Glomerular visceral epithelial cell (primary cell): ENCODE measurements around the gene HIPK1.
"Not testable (repeated sequence)": the region's sequence is repeated elsewhere in the genome, so short reads cannot be mapped to it uniquely, and the experiment has no call there.

ENCODE experiments used
- DNase-seq: peaks from one replicate; pipeline ENCODE4 v3.0.0-alpha.2; 2016; ENCODE audit errors: extremely low spot score

The HIPK1 gene

DNA sequence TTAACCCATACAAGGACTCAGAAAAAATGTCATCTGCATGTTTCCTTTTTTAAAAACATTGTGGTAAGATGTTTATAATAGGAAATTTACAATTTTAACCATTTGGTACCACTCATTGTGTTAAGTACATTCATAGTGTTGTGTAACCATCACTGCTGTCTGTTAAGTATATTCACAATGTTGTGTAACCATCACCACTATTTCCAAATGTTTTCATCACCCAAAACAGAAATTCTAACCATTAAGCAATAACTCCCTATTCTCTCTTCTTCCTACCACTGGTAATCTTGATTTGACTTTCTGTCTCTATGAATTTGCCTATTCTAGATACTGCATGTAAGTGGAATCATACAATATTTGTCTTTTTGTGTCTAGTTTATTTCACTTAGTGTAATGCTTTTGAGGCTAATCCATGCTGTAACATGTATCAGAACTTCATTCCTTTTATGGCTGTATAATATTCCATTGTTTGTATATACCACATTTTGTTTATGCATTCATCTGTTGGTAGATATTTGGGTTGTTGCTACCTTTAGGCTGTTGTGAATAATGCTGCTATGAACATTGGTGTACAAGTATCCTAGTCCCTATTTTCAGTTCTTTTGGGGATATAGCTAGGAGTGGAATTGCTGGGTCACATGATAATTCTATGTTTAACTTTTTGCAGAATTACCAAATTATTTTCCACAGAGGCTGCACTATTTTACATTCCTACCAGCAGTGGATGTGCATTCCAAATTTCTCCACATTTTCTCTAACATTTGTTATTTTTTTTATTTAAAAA lies 14.1 kb downstream of the HIPK1 start:
- no peak for DNase-seq

DNA sequence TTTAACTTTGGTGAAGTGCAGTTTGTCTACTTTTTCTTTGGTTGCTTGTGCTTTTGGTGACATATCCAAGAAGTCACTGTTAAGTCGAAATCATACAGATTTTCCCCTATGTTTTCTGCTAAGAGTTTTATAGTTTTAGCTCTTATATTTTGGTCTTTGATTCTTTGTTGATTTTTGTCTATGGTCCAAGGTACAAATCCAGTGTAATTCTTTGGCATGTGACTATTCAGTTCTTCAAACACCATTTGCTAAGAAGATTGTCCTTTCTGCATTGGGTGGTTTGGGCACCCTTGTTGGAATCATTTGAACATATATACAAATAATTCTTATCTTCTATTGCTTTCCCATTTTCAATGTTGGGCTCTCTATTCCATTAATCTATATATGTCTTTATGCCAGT lies 16.2 kb downstream of the HIPK1 start:
- no peak for DNase-seq

DNA sequence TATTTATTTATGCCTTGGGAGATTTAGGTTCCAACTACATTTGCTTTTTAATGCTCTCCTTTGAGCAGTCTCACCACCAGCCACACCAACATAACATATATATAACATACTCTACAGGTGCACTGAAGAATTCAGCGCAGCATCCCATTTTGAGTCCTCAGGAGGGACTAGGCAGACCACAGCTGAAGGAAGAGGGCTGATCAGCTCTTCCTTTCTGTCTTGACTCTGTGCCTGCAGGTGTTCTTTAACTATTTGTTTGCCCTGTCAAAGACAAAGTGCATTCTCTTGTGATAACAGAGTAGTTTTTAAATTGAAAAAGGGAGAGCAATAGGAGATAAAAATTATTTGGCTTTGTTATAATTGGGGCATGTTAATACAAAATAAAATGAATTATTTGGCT lies 17.0 kb downstream of the HIPK1 start:
- no peak for DNase-seq

DNA sequence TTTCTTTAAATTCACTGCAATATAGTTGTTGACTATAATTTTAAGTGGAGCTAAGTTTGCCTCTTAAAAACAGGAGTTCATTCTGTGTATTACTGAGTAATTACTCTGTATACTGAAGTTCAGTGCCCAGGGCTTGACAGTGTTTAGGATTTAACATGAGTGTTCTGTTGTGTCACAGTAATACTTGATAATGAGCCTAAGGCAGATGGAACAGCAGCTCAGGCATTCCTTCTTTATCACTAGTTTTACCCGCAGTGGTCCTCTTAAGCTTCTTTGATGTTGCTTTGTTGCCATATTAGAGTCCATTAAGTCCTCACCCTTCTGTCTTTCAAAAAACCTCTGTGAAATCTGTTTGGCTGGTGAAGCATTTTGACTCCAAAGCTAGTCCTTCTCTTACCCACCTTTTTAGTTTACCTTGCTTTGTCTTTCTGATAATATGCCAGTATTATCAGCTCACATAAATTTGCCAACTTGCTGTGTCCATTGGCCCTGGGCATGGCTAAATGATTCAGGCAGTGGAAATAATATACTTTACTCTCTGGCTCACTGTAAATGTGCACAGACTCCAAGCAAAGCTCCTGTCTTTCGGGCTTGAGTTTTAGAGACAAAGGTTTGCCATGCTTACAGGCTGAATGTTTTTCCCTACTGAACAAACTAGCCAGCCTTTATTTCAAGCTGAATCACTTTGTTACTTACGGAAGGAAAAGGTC lies 17.7 kb downstream of the HIPK1 start:
- no peak for DNase-seq

DNA sequence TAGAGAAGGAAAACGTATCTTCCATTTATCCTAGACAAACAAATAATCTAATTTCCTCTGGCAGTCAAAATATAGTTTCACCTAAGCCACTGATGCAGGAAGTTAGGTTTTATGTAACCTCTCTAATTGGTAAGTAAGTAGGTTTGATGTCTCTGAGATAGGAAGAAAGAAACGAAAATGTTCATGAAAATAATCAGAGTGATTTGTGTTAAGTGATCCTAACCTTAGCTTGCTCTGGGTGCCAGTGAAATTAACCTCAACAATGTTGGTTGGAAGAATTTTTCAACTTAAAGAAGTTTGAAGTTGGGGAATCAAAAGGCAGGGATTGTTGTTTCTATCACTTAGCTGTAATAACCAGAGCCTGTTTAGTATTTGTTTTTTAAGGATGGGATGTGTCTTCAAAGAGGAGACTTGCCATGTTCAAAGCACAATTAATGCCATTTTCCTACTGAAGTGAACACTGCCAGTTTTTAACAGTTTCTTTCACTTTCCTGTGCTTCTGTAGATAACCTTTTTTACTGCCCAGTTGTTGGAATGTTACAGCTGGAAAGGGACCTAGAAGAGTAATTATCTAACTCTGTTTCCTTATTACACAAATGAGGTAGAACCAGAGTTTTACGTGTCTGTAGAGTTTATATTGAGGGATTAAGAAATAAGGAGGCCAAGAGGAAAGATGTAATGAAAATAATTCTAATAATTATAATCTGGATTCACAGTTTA lies 18.4 kb downstream of the HIPK1 start:
- DNase-seq = no peak

DNA sequence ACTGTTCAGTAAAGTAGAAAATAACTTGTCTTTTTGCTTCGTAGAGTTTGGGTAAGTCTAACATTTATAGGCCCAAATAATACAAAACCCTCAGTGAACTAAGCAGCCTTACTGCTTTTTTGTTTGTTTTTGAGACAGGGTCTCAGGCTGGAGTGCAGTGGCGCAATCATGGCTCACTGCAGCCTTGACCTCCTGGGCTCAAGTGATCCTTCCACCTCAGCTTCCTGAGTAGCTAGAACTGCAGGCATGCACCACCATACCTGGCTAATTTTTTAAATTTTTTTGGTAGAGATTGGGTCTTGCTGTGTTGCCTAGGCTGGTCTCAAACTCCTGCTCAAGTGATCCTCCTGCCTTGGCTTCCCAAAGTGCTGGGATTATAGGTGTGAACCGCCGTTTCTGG lies 19.0 kb downstream of the HIPK1 start:
- DNase-seq = not testable (repeated sequence)

DNA sequence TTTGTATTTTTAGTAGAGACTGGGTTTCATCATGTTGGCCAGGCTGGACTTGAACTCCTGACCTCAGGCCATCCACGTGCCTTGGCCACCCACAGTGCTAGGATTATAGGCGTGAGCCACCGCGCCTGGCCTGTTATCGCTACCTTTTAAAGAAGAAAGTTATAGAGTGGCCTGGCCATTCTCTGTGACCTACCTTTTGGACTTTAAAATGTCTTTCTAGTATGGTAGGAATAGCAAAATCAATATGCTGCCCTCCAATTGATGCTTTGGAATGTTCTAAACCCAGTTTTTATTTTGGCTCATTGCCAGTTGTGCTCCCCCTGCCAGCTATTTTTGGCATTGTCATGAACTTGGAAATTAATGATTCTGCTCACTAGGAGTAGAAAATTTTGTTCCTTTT lies 19.9 kb downstream of the HIPK1 start:
- DNase-seq = no peak

DNA sequence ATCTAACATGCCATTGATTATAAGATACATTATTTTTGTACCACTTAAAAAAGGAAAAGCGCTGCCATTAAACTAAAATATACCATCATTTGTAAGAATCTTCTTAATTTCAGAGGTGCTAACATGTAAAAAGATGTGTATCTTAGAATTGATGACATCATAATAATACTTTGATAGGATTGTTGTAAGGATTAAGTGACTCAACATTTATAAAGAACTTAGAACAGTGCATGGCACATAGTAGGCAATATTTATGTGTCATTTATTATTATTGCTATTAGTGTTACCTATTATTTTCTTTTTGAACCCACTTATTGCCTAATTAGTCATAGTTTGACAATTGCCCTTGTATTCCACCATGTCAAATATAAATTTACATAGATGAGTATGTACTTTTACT lies 21.8 kb downstream of the HIPK1 start:
- DNase-seq = no peak

DNA sequence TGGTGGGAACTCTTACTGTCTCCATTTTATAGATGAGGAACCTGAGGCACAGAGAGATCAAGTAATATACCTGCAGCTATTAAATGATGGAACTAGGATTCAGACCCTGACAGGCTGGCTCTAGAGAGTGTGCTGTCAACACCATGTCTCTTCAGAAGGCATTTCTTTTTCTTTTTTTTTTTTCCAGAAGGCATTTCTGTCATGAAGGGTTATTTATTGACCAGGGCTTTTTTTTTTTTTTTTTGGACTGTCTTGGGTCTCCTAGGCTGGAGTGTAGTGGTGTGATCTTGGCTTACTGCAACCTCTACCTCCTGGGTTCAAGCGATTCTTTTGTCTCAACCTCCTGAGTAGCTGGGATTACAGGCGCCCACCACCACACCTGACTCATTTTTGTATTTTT lies 22.6 kb downstream of the HIPK1 start:
- no peak for DNase-seq

DNA sequence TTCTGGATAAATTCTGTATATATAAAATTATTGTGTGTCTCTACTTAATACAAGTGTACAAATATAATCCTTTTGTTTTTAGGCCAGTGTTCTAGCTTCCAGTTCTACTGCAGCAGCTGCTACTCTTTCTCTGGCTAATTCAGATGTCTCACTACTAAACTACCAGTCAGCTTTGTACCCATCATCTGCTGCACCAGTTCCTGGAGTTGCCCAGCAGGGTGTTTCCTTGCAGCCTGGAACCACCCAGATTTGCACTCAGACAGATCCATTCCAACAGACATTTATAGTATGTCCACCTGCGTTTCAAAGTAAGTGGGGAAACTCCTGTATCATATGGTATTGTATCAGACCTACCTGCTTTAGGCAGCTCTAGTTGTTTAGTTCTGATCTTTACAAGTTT lies 28.9 kb downstream of the HIPK1 start:
- DNase-seq = no peak

DNA sequence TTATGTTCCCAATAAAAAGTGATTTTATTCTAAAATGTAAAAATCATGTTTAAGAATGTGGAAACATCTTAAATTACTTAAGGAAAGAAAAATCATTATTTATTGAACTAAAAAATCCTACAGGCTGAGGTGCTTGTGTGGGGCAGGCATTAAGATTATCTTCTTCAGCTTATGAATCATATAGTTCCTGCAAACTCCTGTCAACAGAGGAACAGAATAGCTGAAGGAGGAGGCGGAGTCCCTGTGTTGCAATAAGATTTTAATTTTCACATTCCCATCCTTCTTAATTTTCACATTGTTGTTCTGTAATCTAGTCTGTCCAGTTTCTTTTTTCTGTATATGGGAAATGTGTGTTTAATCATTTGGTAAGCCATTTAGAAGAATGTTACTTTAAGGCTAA lies 29.6 kb downstream of the HIPK1 start:
- no peak for DNase-seq

DNA sequence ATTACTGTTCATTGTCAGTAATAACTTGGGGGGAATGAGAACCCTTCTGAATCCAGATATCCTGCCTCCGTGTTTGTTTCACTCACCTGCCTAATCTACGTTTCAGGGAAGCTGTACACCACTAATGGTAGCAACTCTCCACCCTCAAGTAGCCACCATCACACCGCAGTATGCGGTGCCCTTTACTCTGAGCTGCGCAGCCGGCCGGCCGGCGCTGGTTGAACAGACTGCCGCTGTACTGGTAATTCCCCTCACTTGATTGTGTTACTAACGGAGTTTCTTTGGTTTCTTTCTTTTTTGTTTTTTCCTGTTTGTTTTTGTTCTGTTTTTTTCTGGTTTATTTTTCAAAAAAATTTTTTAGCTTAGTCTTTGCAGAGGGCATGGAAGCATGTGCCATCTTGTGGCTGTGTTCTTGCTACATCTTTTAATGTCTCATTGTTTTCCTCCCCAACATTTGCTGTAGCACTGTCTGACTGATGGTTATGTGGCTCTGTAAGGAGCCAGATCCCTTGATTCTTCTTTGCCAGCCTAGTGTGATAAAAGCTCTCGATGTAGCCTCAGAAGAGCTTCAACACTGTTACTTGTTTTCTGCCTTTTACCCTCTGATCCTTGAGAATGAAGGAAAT lies 34.3 kb downstream of the HIPK1 start:
- no peak for DNase-seq

DNA sequence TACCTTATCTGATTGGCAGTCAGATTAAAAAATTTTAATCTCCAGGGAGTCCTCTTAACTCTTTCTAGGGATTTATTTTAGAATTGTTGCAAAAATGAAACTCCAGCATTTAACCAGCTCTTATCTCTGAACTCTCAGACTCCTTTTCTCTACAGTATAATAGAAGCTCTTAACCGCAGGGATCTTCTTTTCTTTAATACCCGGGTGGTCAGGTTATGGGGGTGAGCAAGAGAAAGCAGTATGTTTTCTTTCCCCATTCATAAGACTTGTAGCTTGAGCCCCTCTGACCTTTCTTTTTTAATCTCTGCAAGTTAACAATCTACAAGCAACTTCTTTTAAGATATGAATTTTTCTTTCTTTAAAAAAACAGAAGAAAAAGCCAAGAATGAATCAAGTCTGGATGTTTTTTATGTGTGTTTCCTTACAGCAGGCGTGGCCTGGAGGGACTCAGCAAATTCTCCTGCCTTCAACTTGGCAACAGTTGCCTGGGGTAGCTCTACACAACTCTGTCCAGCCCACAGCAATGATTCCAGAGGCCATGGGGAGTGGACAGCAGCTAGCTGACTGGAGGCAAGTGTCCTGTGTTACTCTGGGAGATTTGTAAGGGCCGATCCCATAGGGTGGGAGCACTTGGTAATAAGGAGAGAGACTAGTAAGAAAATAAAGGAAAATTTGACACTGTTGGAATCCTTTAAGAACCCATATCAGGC lies 36.7 kb downstream of the HIPK1 start:
- DNase-seq = no peak

DNA sequence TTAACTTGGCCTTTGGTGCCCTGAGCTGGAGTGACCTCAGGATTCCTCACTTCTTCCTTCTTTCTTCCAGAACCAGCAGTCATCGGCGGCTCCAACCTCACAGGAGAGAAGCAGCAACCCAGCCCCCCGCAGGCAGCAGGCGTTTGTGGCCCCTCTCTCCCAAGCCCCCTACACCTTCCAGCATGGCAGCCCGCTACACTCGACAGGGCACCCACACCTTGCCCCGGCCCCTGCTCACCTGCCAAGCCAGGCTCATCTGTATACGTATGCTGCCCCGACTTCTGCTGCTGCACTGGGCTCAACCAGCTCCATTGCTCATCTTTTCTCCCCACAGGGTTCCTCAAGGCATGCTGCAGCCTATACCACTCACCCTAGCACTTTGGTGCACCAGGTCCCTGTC lies 43.8 kb downstream of the HIPK1 start:
- DNase-seq = no peak

DNA sequence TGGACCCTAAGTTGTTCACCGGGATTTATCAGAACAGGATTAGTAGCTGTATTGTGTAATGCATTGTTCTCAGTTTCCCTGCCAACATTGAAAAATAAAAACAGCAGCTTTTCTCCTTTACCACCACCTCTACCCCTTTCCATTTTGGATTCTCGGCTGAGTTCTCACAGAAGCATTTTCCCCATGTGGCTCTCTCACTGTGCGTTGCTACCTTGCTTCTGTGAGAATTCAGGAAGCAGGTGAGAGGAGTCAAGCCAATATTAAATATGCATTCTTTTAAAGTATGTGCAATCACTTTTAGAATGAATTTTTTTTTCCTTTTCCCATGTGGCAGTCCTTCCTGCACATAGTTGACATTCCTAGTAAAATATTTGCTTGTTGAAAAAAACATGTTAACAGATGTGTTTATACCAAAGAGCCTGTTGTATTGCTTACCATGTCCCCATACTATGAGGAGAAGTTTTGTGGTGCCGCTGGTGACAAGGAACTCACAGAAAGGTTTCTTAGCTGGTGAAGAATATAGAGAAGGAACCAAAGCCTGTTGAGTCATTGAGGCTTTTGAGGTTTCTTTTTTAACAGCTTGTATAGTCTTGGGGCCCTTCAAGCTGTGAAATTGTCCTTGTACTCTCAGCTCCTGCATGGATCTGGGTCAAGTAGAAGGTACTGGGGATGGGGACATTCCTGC lies 46.2 kb downstream of the HIPK1 start:
- no peak for DNase-seq

DNA sequence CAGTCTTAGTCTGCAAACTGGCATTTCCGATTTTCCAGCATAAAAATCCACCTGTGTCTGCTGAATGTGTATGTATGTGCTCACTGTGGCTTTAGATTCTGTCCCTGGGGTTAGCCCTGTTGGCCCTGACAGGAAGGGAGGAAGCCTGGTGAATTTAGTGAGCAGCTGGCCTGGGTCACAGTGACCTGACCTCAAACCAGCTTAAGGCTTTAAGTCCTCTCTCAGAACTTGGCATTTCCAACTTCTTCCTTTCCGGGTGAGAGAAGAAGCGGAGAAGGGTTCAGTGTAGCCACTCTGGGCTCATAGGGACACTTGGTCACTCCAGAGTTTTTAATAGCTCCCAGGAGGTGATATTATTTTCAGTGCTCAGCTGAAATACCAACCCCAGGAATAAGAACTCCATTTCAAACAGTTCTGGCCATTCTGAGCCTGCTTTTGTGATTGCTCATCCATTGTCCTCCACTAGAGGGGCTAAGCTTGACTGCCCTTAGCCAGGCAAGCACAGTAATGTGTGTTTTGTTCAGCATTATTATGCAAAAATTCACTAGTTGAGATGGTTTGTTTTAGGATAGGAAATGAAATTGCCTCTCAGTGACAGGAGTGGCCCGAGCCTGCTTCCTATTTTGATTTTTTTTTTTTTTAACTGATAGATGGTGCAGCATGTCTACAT lies 47.6 kb downstream of the HIPK1 start:
- peak; percentile 37 for DNase-seq

DNA sequence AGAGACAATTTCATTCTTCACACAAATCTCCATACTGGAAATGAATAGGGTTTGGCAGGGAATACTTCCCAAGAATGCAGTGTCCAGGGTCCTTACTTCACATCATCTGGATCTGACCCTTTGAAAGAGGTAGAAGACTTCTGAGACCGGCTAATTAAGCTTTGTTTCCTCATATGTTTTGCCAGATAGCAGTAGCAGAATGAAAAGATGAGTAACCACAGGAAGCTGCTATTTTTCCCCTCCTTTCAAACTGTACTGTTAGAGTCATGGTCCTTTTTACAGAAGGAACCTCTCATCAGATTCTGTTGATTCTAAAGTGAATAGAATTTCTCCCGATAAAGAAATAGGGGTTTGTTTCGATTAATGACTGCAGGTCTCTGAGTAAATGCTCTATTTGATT lies 48.8 kb downstream of the HIPK1 start:
- no peak for DNase-seq

DNA sequence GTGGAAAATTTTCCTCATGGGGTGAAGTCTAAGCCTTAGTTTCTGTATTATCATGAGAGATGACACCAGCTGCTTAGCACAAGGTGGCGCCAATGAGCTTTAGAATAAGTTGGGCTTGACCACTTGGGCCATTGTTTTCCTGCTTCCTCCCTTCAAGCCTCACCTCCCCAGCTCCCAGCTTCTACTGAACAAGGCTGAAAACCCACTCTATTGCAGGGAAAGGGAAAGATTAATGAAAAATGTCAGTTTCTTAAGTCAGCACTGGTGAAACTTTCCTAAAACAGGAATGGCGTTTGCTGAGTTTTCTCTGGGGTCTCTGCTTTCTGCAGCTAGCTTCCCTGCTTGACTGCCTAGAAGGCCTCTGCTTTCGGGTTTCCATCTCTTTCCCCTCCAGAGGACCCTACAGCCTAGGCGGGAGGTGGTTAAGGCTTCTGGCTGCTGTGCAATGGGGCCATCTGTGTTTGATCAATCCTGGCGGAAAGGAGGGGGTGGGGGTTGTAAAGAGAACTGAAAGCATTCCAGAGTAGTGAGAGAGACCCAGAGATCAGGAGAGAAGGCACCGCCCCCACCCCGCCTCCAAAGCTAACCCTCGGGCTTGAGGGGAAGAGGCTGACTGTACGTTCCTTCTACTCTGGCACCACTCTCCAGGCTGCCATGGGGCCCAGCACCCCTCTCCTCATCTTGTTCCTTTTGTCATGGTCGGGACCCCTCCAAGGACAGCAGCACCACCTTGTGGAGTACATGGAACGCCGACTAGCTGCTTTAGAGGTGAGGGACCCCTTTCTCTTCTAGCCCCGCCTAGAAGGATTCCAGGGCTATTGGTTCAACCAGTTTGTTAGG lies 50.0 kb downstream of the HIPK1 start, which contains the start of gene OLFML3:
TSS of gene OLFML3 (plus strand) at position 612 of the 840 bp plus-strand sequence. CDS start at position 655, 43 bp downstream.
- peak; percentile 87 for DNase-seq

DNA sequence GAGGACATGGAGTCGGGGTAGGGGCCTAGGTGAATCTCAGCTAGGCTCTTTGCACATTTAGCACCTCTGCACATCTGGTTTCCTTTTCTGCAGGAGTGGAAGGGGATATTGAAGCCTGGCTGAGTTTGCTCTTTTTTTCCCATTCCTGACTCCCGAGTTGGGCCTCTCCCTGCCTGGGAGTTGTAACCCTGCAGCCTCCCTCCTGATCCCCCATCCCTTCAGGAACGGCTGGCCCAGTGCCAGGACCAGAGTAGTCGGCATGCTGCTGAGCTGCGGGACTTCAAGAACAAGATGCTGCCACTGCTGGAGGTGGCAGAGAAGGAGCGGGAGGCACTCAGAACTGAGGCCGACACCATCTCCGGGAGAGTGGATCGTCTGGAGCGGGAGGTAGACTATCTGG lies 51.0 kb downstream of the HIPK1 start:
- DNase-seq = no peak
